HCT116 (cell line): ENCODE measurements around the gene DICER1. TPM values are rescaled to one million over a fixed set of nuclear protein-coding genes. Genes with fewer than 3 reads are reported as not detected.

ENCODE experiments used
- ATAC-seq: fragments of 200-7000 bp; cut with Tn5 transposase; 2 replicates; pipeline ENCODE4 v1.9.1; 2020; ENCODE audit warnings: mild to moderate bottlenecking, moderate library complexity
- BruUV-seq: library from RNA; stranded (reverse); fragments of 400-500 nt; replicated peaks from 2 replicates; lab custom pipeline; 2021; lab: Mats Ljungman, UMichigan
- CTCF ChIA-PET: fragments of 300-600 bp; sonication (Branson Sonifier 250); formaldehyde crosslinking; loops from one replicate; lab custom pipeline; 2021; ENCODE audit warnings: antibody characterized with exemption; lab: Charles Lee
- POLR2A ChIA-PET: fragments of 300-600, 350-600 bp; sonication (Branson Sonifier 250); formaldehyde crosslinking; loops from one replicate; lab custom pipeline; 2021; ENCODE audit warnings: antibody characterized with exemption; lab: Charles Lee
- RAD21 ChIA-PET, 2 experiments: fragments of 300-600 bp; sonication (Branson Sonifier 250); formaldehyde crosslinking; loops; one replicate each; lab custom pipeline; 2023; ENCODE audit warnings: low total read pairs in 2 of 2; ENCODE audit not compliant: uncharacterized antibody in 2 of 2, unreplicated experiment in 2 of 2, low non-redundant PET in 1 of 2; lab: Charles Lee
- DNase-seq: peaks from one replicate; pipeline ENCODE4 v3.0.0-alpha.2; 2010; ENCODE audit warnings: low read depth, low spot score
- H2AFZ ChIP-seq: fragments of 200-600 bp; shearing (Covaris generic), sonication (generic); 2 replicates; pipeline ENCODE4 v1.6.1; 2017; ENCODE audit warnings: low read depth, mixed run types, mixed read lengths, antibody characterized with exemption, low read length; ENCODE audit not compliant: poor library complexity, severe bottlenecking
- H3K27ac ChIP-seq: 2 replicates; pipeline ENCODE4 v1.5.1; 2012; ENCODE audit warnings: low read depth, low read length
- H3K27me3 ChIP-seq: fragments of 200-600 bp; sonication (generic); 2 replicates; pipeline ENCODE4 v1.6.1; 2016; ENCODE audit warnings: mixed run types, low read length, mixed read lengths; ENCODE audit not compliant: insufficient read depth
- H3K36me3 ChIP-seq, 2 experiments: fragments of 200-500 bp in 1 of 2; fragments of 200-600 bp in 1 of 2; sonication (Bioruptor generic) in 1 of 2; sonication (generic) in 1 of 2; 2 replicates each; pipeline versions ENCODE4 v1.5.1 to v1.6.1; 2014 to 2016; ENCODE audit warnings: low read length in 2 of 2, inconsistent platforms in 1 of 2, mixed read lengths in 1 of 2, mixed run types in 1 of 2; ENCODE audit not compliant: insufficient read depth in 2 of 2, control insufficient read depth in 1 of 2
- H3K4me1 ChIP-seq, 2 experiments: fragments of 200-600 bp in 1 of 2; sonication (generic) in 1 of 2; 2 replicates each; pipeline versions ENCODE4 v1.5.1 to v1.6.1; 2012 to 2017; ENCODE audit warnings: low read length in 2 of 2, inconsistent platforms in 1 of 2, mild to moderate bottlenecking in 1 of 2, mixed read lengths in 1 of 2, mixed run types in 1 of 2, moderate library complexity in 1 of 2; ENCODE audit not compliant: insufficient read depth in 2 of 2, control insufficient read depth in 1 of 2
- H3K4me2 ChIP-seq: fragments of 200-600 bp; sonication (generic); 2 replicates; pipeline ENCODE4 v1.6.1; 2017; ENCODE audit warnings: mixed run types, low read length, mixed read lengths
- H3K4me3 ChIP-seq, 2 experiments: fragments of 200-600 bp in 1 of 2; sonication (generic) in 1 of 2; replicated peaks in 1 of 2; 2 replicates each; pipeline ENCODE4 v1.5.1; 2011 to 2016; ENCODE audit warnings: low read length in 2 of 2, control low read depth in 1 of 2, low read depth in 1 of 2, mild to moderate bottlenecking in 1 of 2, mixed read lengths in 1 of 2, mixed run types in 1 of 2
- H3K79me2 ChIP-seq: fragments of 200-600 bp; sonication (generic); 2 replicates; pipeline ENCODE4 v1.6.1; 2017; ENCODE audit warnings: mild to moderate bottlenecking, mixed run types, low read length, moderate library complexity, mixed read lengths; ENCODE audit not compliant: insufficient read depth
- H3K9ac ChIP-seq: fragments of 200-600 bp; sonication (generic); 2 replicates; pipeline ENCODE4 v1.6.1; 2016; ENCODE audit warnings: low read length, mixed read lengths
- H3K9me2 ChIP-seq: fragments of 200-600 bp; sonication (generic), shearing (Covaris generic); 2 replicates; pipeline ENCODE4 v1.6.1; 2017; ENCODE audit warnings: mixed run types, mild to moderate bottlenecking, moderate library complexity; ENCODE audit not compliant: insufficient read depth
- H3K9me3 ChIP-seq, 2 experiments: fragments of 200-500 bp in 1 of 2; fragments of 200-600 bp in 1 of 2; sonication (Bioruptor generic) in 1 of 2; sonication (generic) in 1 of 2; 2 replicates each; pipeline ENCODE4 v1.6.1; 2014 to 2017; ENCODE audit warnings: low read length in 2 of 2, mixed read lengths in 2 of 2, inconsistent platforms in 1 of 2, low read depth in 1 of 2, mild to moderate bottlenecking in 1 of 2, mixed run types in 1 of 2, moderate library complexity in 1 of 2; ENCODE audit not compliant: control insufficient read depth in 1 of 2, insufficient read depth in 1 of 2
- H4K20me1 ChIP-seq: fragments of 200-600 bp; sonication (generic), shearing (Covaris generic); 2 replicates; pipeline ENCODE4 v1.6.1; 2017; ENCODE audit warnings: mixed run types, mild to moderate bottlenecking, moderate library complexity; ENCODE audit not compliant: insufficient read depth
- CBX3 ChIP-seq: IDR thresholded peaks from 2 replicates; pipeline ENCODE4 v1.6.1; 2012; ENCODE audit warnings: low read depth
- CEBPB ChIP-seq: IDR thresholded peaks from 2 replicates; pipeline ENCODE4 v1.6.1; 2012; ENCODE audit warnings: low read depth
- ELF1 ChIP-seq: IDR thresholded peaks from 2 replicates; pipeline ENCODE4 v1.6.1; 2012; ENCODE audit warnings: low read depth, borderline replicate concordance
- EZH2 ChIP-seq: fragments of 200-600 bp; sonication (generic); IDR thresholded peaks from 2 replicates; pipeline ENCODE4 v1.6.1; 2017; ENCODE audit warnings: antibody characterized with exemption, mixed run types
- EZH2phosphoT487 ChIP-seq: fragments of 200-600 bp; IDR thresholded peaks from 2 replicates; pipeline ENCODE4 v1.6.1; 2018; ENCODE audit warnings: antibody characterized with exemption, borderline replicate concordance
- FOSL1 ChIP-seq: IDR thresholded peaks from 2 replicates; pipeline ENCODE4 v1.6.1; 2012; ENCODE audit warnings: low read depth
- JUND ChIP-seq: IDR thresholded peaks from 2 replicates; pipeline ENCODE4 v1.6.1; 2012
- POLR2A ChIP-seq: IDR thresholded peaks from 2 replicates; pipeline ENCODE4 v1.7.0; 2011; ENCODE audit warnings: borderline replicate concordance; ENCODE audit not compliant: insufficient read depth, insufficient read length; ENCODE audit errors: extremely low read depth
- POLR2AphosphoS5 ChIP-seq: IDR thresholded peaks from 2 replicates; pipeline ENCODE4 v1.6.1; 2011; ENCODE audit warnings: mild to moderate bottlenecking, low read depth, low read length, moderate library complexity
- SIN3A ChIP-seq: IDR thresholded peaks from 2 replicates; pipeline ENCODE4 v1.6.1; 2012; ENCODE audit warnings: low read depth
- SRF ChIP-seq: IDR thresholded peaks from 2 replicates; pipeline ENCODE4 v1.6.1; 2012; ENCODE audit warnings: low read depth
- TCF7L2 ChIP-seq: IDR thresholded peaks from 2 replicates; pipeline ENCODE4 v1.7.0; 2011; ENCODE audit warnings: borderline replicate concordance, inconsistent platforms; ENCODE audit not compliant: insufficient read depth, insufficient read length; ENCODE audit errors: extremely low read depth
- ZFX ChIP-seq: fragments of 450-650 bp; IDR thresholded peaks from 2 replicates; pipeline ENCODE4 v1.6.1; 2017
- ZNF274 ChIP-seq: fragments of 200-500 bp; sonication (Bioruptor generic); IDR thresholded peaks from 2 replicates; pipeline ENCODE4 v1.6.1; 2014; ENCODE audit warnings: mild to moderate bottlenecking, low read depth, low read length, inconsistent platforms
- intact Hi-C: fragments of 100-400 bp; cut with micrococcal nuclease; formaldehyde crosslinking; loops from 2 replicates; pipeline ENCODE4 v1.10.0; 2022
- total RNA-seq: library from RNA; stranded (reverse); gene quantifications from one replicate; pipeline ENCODE4 v1.2.1, GENCODE V29; 2021; ENCODE audit not compliant: unreplicated experiment
- TF ChIP-seq, protein P1 (sequence below): IDR thresholded peaks from 2 replicates; pipeline ENCODE4 v1.6.1; 2012
- TF ChIP-seq, protein P2 (sequence below), 3 experiments: fragments of 200-600 bp in 1 of 3; sonication (generic) in 1 of 3; IDR thresholded peaks in 2 of 3; conservative IDR thresholded peaks in 1 of 3; 2 replicates each; pipeline ENCODE4 v1.5.1; 2012 to 2017; ENCODE audit warnings: low read depth in 2 of 3, low read length in 2 of 3, antibody characterized with exemption in 1 of 3, borderline replicate concordance in 1 of 3, control low read depth in 1 of 3, mild to moderate bottlenecking in 1 of 3, mixed read lengths in 1 of 3, mixed run types in 1 of 3, moderate library complexity in 1 of 3; ENCODE audit not compliant: insufficient read depth in 1 of 3
- TF ChIP-seq, protein P3 (sequence below): IDR thresholded peaks from 2 replicates; pipeline ENCODE4 v1.6.1; 2012; ENCODE audit warnings: low read depth
- TF ChIP-seq, protein P4 (sequence below): IDR thresholded peaks from 2 replicates; pipeline ENCODE4 v1.6.1; 2012
- TF ChIP-seq, protein P5 (sequence below): IDR thresholded peaks from 2 replicates; pipeline ENCODE4 v1.6.1; 2011; ENCODE audit warnings: mild to moderate bottlenecking, low read length, moderate library complexity; ENCODE audit not compliant: insufficient replicate concordance; ENCODE audit errors: extremely low read depth

Gene DICER1
- total RNA-seq, 1 experiment from 2014 or later = 38.6 TPM

DNA sequence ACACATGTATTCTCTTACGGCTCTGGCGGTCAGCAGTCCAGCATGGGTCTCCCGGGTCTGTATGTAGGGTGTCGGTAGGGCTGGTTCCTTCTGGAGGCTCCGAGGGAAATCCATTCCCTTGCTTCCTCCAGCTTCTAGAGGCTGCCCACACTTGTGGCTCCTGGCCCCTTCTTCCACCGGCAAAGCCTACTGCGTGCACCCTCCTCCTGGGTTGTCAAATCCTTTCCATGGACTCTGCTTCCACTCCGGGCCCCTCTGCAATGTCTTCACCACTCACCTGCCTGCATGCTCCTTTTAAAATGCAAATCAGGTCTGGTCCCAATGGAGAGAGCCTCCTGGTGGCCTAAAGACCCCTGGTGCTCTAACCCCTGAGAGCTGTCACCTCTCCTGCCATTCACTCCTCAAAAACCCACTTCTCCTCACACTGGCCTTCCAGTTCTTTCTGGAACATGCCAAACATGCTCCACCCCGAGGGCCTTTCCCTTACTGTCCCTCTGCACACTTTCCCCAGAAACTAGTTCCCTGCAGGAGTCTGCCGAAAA is 108.5 kb downstream of the DICER1 start:
- BruUV-seq = no TSS peak
- Histone ChIP-seq H3K4me1 (no peaks in the 10 kb centered on the region), H3K36me3 (no peaks in the 10 kb centered on the region), H4K20me1 (no peaks in the 10 kb centered on the region), H3K4me2 (no peak overlapping the region), H2AFZ (no peak overlapping the region), H3K27me3 (peaks cover 18% of the 10 kb centered on the region), H3K9me3 (no peaks in the 10 kb centered on the region), H3K4me3 (no peak overlapping the region), H3K9ac (no peak overlapping the region), H3K79me2 (no peaks in the 10 kb centered on the region), H3K9me2 (no peaks in the 10 kb centered on the region), H3K27ac (no peak overlapping the region)
- ChIA-PET CTCF (no interaction called here), POLR2A (no interaction called here), RAD21 (no interaction called here)
- intact Hi-C loops = no loop called here
- ATAC-seq (no peak), DNase-seq (no peak)
- TF ChIP-seq POLR2A (no peak), ZNF274 (no peak), CBX3 (no peak), ZFX (no peak), ELF1 (no peak), EZH2phosphoT487 (no peak), EZH2 (no peak), FOSL1 (no peak), CEBPB (no peak), SIN3A (no peak), TCF7L2 (no peak), JUND (no peak), POLR2AphosphoS5 (no peak), SRF (no peak)
- TF ChIP-seq, protein P1, sequence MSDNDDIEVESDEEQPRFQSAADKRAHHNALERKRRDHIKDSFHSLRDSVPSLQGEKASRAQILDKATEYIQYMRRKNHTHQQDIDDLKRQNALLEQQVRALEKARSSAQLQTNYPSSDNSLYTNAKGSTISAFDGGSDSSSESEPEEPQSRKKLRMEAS = no peak
- TF ChIP-seq, protein P2, sequence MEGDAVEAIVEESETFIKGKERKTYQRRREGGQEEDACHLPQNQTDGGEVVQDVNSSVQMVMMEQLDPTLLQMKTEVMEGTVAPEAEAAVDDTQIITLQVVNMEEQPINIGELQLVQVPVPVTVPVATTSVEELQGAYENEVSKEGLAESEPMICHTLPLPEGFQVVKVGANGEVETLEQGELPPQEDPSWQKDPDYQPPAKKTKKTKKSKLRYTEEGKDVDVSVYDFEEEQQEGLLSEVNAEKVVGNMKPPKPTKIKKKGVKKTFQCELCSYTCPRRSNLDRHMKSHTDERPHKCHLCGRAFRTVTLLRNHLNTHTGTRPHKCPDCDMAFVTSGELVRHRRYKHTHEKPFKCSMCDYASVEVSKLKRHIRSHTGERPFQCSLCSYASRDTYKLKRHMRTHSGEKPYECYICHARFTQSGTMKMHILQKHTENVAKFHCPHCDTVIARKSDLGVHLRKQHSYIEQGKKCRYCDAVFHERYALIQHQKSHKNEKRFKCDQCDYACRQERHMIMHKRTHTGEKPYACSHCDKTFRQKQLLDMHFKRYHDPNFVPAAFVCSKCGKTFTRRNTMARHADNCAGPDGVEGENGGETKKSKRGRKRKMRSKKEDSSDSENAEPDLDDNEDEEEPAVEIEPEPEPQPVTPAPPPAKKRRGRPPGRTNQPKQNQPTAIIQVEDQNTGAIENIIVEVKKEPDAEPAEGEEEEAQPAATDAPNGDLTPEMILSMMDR (IDR thresholded peaks at IDR 0.05 in 2 of 3, conservative IDR thresholded peaks at IDR 0.05 in 1 of 3; ENCODE audit: borderline replicate concordance in 1 of 3, insufficient read depth in 1 of 3, low read depth in 2 of 3, low read length in 2 of 3) = no peak
- TF ChIP-seq, protein P3, sequence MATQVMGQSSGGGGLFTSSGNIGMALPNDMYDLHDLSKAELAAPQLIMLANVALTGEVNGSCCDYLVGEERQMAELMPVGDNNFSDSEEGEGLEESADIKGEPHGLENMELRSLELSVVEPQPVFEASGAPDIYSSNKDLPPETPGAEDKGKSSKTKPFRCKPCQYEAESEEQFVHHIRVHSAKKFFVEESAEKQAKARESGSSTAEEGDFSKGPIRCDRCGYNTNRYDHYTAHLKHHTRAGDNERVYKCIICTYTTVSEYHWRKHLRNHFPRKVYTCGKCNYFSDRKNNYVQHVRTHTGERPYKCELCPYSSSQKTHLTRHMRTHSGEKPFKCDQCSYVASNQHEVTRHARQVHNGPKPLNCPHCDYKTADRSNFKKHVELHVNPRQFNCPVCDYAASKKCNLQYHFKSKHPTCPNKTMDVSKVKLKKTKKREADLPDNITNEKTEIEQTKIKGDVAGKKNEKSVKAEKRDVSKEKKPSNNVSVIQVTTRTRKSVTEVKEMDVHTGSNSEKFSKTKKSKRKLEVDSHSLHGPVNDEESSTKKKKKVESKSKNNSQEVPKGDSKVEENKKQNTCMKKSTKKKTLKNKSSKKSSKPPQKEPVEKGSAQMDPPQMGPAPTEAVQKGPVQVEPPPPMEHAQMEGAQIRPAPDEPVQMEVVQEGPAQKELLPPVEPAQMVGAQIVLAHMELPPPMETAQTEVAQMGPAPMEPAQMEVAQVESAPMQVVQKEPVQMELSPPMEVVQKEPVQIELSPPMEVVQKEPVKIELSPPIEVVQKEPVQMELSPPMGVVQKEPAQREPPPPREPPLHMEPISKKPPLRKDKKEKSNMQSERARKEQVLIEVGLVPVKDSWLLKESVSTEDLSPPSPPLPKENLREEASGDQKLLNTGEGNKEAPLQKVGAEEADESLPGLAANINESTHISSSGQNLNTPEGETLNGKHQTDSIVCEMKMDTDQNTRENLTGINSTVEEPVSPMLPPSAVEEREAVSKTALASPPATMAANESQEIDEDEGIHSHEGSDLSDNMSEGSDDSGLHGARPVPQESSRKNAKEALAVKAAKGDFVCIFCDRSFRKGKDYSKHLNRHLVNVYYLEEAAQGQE = no peak
- TF ChIP-seq, protein P4, sequence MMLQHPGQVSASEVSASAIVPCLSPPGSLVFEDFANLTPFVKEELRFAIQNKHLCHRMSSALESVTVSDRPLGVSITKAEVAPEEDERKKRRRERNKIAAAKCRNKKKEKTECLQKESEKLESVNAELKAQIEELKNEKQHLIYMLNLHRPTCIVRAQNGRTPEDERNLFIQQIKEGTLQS = no peak
- TF ChIP-seq, protein P5, sequence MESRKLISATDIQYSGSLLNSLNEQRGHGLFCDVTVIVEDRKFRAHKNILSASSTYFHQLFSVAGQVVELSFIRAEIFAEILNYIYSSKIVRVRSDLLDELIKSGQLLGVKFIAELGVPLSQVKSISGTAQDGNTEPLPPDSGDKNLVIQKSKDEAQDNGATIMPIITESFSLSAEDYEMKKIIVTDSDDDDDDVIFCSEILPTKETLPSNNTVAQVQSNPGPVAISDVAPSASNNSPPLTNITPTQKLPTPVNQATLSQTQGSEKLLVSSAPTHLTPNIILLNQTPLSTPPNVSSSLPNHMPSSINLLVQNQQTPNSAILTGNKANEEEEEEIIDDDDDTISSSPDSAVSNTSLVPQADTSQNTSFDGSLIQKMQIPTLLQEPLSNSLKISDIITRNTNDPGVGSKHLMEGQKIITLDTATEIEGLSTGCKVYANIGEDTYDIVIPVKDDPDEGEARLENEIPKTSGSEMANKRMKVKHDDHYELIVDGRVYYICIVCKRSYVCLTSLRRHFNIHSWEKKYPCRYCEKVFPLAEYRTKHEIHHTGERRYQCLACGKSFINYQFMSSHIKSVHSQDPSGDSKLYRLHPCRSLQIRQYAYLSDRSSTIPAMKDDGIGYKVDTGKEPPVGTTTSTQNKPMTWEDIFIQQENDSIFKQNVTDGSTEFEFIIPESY = no peak
